Peyer's patch (tissue), 4 donors: ENCODE measurements around the gene GPR85.

ENCODE experiments used
- CTCF ChIP-seq, 6 experiments: fragments of 450-650 bp in 4 of 6; fragments of 200-600 bp in 2 of 6; sonication (generic) in 1 of 6; IDR thresholded peaks; one replicate each; pipeline ENCODE4 v1.5.1; 2017 to 2019; ENCODE audit warnings: antibody characterized with exemption in 6 of 6, mild to moderate bottlenecking in 3 of 6, moderate library complexity in 1 of 6
- POLR2A ChIP-seq, 2 donors: fragments of 450-650 bp; IDR thresholded peaks; one replicate each; pipeline ENCODE4 v1.5.1; 2017; ENCODE audit warnings: antibody characterized with exemption in 2 of 2, mild to moderate bottlenecking in 2 of 2, moderate library complexity in 2 of 2

- TF ChIP-seq CTCF (IDR thresholded peaks at IDR 0.05) (no peak), POLR2A (IDR thresholded peaks at IDR 0.05) (no peak)
These were observed 41.4 kb upstream of the GPR85 start for GRCh38 chr7:113128031-113128430.
